Right atrium auricular region (tissue), 2 donors: ENCODE data around the gene CEACAM4. TPM values are rescaled to one million over a fixed set of nuclear protein-coding genes. Genes with fewer than 3 reads are reported as not detected.
"Not testable (repeated sequence)": the region's sequence is repeated elsewhere in the genome, so short reads cannot be mapped to it uniquely, and the experiment has no call there.

Source experiments
- DNase-seq: peaks from one replicate; pipeline ENCODE4 v3.0.0-alpha.2; 2019; ENCODE audit warnings: low spot score
- H3K27ac ChIP-seq, 2 donors: fragments of 200-600 bp; sonication (generic); 1 replicate in 1 of 2; 2 replicates in 1 of 2; pipeline ENCODE4 v1.5.1; 2016 to 2019
- H3K27me3 ChIP-seq, 2 donors: fragments of 200-600 bp; sonication (generic); one replicate each; pipeline versions ENCODE4 v1.5.1 to v1.6.0; 2017 to 2019
- H3K36me3 ChIP-seq: fragments of 200-600 bp; sonication (generic); one replicate; pipeline ENCODE4 v1.5.1; 2016
- H3K4me1 ChIP-seq, 2 donors: fragments of 200-600 bp; sonication (generic); one replicate each; pipeline versions ENCODE4 v1.5.1 to v1.6.0; 2017 to 2019
- H3K4me3 ChIP-seq, 2 donors: fragments of 200-600 bp; sonication (generic); 1 replicate in 1 of 2; 2 replicates in 1 of 2; pipeline ENCODE4 v1.5.1; 2017 to 2019; ENCODE audit warnings: mild to moderate bottlenecking in 1 of 2, moderate library complexity in 1 of 2
- H3K9me3 ChIP-seq, 2 donors: fragments of 200-600 bp; sonication (generic); one replicate each; pipeline ENCODE4 v1.5.1; 2019
- CTCF ChIP-seq, 2 donors: fragments of 200-600 bp; sonication (generic); IDR thresholded peaks; one replicate each; pipeline ENCODE4 v1.5.1; 2019; ENCODE audit warnings: antibody characterized with exemption in 2 of 2
- total RNA-seq, 2 donors: library from RNA; depleted of rRNA; stranded (reverse); fragments of >200 nt; gene quantifications; one replicate each; pipeline ENCODE4 v1.1.0, GENCODE V29; 2016

CEACAM4 gene
- total RNA-seq, 2 donors from 2014 or later, result 0.67 TPM; not detected in 1

GRCh38 chr19:41657157-41657556, 30.3 kb upstream of the CEACAM4 start:
- Histone ChIP-seq H3K36me3 (no peaks in the 10 kb centered on the region), H3K4me3 (no peak overlapping the region), H3K27me3 (no peaks in the 10 kb centered on the region)

GRCh38 chr19:41656756-41657155, 29.9 kb upstream of the CEACAM4 start:
- not testable (repeated sequence) for H3K27ac ChIP-seq, H3K36me3 ChIP-seq, DNase-seq, H3K4me1 ChIP-seq, H3K4me3 ChIP-seq, H3K27me3 ChIP-seq, H3K9me3 ChIP-seq

More at GRCh38 chr19:41657157-41657556, 30.3 kb upstream of the CEACAM4 start:
- no peak for TF ChIP-seq CTCF (IDR thresholded peaks at IDR 0.05)
- no peak for DNase-seq
- H3K4me1 ChIP-seq, result no peaks in the 10 kb centered on the region
- no peak overlapping the region for H3K27ac ChIP-seq
- H3K9me3 ChIP-seq, result peaks cover 0 to 8% of the 10 kb centered on the region in 2 donors

- no peak overlapping the region for H3K27ac ChIP-seq
- no peak for TF ChIP-seq CTCF (IDR thresholded peaks at IDR 0.05)
- H3K27me3 ChIP-seq, result no peaks in the 10 kb centered on the region
- H3K9me3 ChIP-seq, result peaks cover 0 to 8% of the 10 kb centered on the region in 2 donors
- DNase-seq, result no peak
- no peaks in the 10 kb centered on the region for H3K36me3 ChIP-seq
- H3K4me1 ChIP-seq, result no peaks in the 10 kb centered on the region
- H3K4me3 ChIP-seq, result no peak overlapping the region
Observed at GRCh38 chr19:41652250-41652649, 25.4 kb upstream of the CEACAM4 start.

GRCh38 chr19:41649827-41650226, 23.0 kb upstream of the CEACAM4 start:
- Histone ChIP-seq H3K4me1 (no peaks in the 10 kb centered on the region), H3K4me3 (no peak overlapping the region), H3K27me3 (no peaks in the 10 kb centered on the region), H3K9me3 (peaks cover 0 to 8% of the 10 kb centered on the region in 2 donors), H3K27ac (no peak overlapping the region), H3K36me3 (no peaks in the 10 kb centered on the region)
- TF ChIP-seq CTCF (IDR thresholded peaks at IDR 0.05), result no peak
- no peak for DNase-seq

- Histone ChIP-seq H3K4me1 (no peaks in the 10 kb centered on the region), H3K27me3 (no peaks in the 10 kb centered on the region), H3K27ac (no peak overlapping the region), H3K4me3 (no peak overlapping the region), H3K36me3 (no peaks in the 10 kb centered on the region), H3K9me3 (no peaks in the 10 kb centered on the region)
- peak in 1 of 2 donors; percentile 37 for TF ChIP-seq CTCF (IDR thresholded peaks at IDR 0.05)
- no peak for DNase-seq
Observed at GRCh38 chr19:41646589-41647204, 19.8 kb upstream of the CEACAM4 start.

- Histone ChIP-seq H3K4me3 (no peak overlapping the region), H3K27ac (no peak overlapping the region), H3K4me1 (no peaks in the 10 kb centered on the region), H3K27me3 (peaks cover 0 to 6% of the 10 kb centered on the region in 2 donors), H3K9me3 (no peaks in the 10 kb centered on the region), H3K36me3 (no peaks in the 10 kb centered on the region)
- TF ChIP-seq CTCF (IDR thresholded peaks at IDR 0.05), result peak; percentile 61 to 86
- DNase-seq, result no peak
Observed at GRCh38 chr19:41641879-41642485, 15.1 kb upstream of the CEACAM4 start.
